K562 (cell line): ENCODE measurements around the gene CAPRIN1. TPM values are rescaled to one million over a fixed set of nuclear protein-coding genes. Genes with fewer than 3 reads are reported as not detected.

Experiments used
- ESRRA ChIP-seq: fragments of 450-650 bp; IDR thresholded peaks from 2 replicates; pipeline ENCODE4 v1.6.1; 2014; ENCODE audit warnings: low read depth, mild to moderate bottlenecking, moderate library complexity, borderline replicate concordance
- HDAC1 ChIP-seq, 2 experiments: fragments of 450-650 bp; IDR thresholded peaks; 2 replicates each; pipeline ENCODE4 v1.6.1; 2016 to 2017; ENCODE audit warnings: inconsistent platforms in 1 of 2, mild to moderate bottlenecking in 1 of 2, moderate library complexity in 1 of 2
- NRF1 ChIP-seq, 2 experiments: fragments of 450-650 bp; IDR thresholded peaks in 1 of 2; conservative IDR thresholded peaks in 1 of 2; 2 replicates each; pipeline ENCODE4 v1.6.1; 2014; ENCODE audit warnings: mild to moderate bottlenecking in 2 of 2
- RAD51 ChIP-seq: fragments of 450-650 bp; IDR thresholded peaks from 2 replicates; pipeline ENCODE4 v1.7.1; 2016; ENCODE audit warnings: low read depth, mild to moderate bottlenecking, borderline replicate concordance
- RUNX1 ChIP-seq: sonication (generic); IDR thresholded peaks from 2 replicates; pipeline ENCODE4 v1.6.1; 2016; ENCODE audit warnings: antibody characterized with exemption, low read depth
- SMAD4 ChIP-seq: fragments of 250-450 bp; sonication (Bioruptor Pico); conservative IDR thresholded peaks from 2 replicates; pipeline ENCODE4 v1.8.0; 2021; ENCODE audit warnings: inconsistent platforms, mild to moderate bottlenecking, moderate library complexity
- TAF15 ChIP-seq: fragments of 200-400 bp; formaldehyde crosslinking; IDR thresholded peaks from 2 replicates; pipeline ENCODE4 v1.6.1; 2017; ENCODE audit warnings: mild to moderate bottlenecking, low read depth, low read length, moderate library complexity
- XRCC3 ChIP-seq: fragments of 450-650 bp; IDR thresholded peaks from 2 replicates; pipeline ENCODE4 v1.6.1; 2017; ENCODE audit warnings: mild to moderate bottlenecking, moderate library complexity
- ZBED1 ChIP-seq: IDR thresholded peaks from 2 replicates; pipeline ENCODE4 v1.6.1; 2014
- ZBTB7A ChIP-seq: IDR thresholded peaks from 2 replicates; pipeline ENCODE4 v1.6.1; 2011; ENCODE audit warnings: low read depth, mild to moderate bottlenecking, low read length, moderate library complexity, borderline replicate concordance; ENCODE audit not compliant: control insufficient read depth
- ZNF12 ChIP-seq: sonication (generic); formaldehyde crosslinking; IDR thresholded peaks from 2 replicates; pipeline ENCODE4 v1.4.0; 2020; ENCODE audit warnings: mild to moderate bottlenecking, missing genetic modification reagents
- ZNF583 ChIP-seq: fragments of 250-450 bp; sonication (Bioruptor Pico); IDR thresholded peaks from 2 replicates; pipeline ENCODE4 v1.4.0; 2020
- polyA plus RNA-seq, 8 experiments: library from polyadenylated mRNA; depleted of rRNA in 4 of 8; stranded (reverse) in 5 of 8; unstranded in 3 of 8; fragments of >200 nt; fragmentation: Nextera tagmentation in 2 of 8; fragmentation: Illumina TruSeq in 1 of 8; extraction: Ambion mirVana in 2 of 8; extraction: Trizol in 1 of 8; gene quantifications; 2 replicates each; pipeline versions ENCODE4 v1.2.1 to v1.2.3, GENCODE V29; 2011 to 2014; ENCODE audit warnings: inconsistent platforms in 1 of 8, missing spikeins in 1 of 8
- total RNA-seq, 7 experiments: library from RNA; depleted of rRNA in 6 of 7; stranded (reverse); fragments of >200 nt in 6 of 7; fragmentation: Illumina TruSeq in 2 of 7; extraction: Trizol in 2 of 7; gene quantifications; 2 replicates each; pipeline versions ENCODE4 v1.2.1 to v1.2.3, GENCODE V29; 2011 to 2021; ENCODE audit warnings: low replicate concordance in 1 of 7
- TF ChIP-seq, protein P1 (sequence below): fragments of 450-650 bp; IDR thresholded peaks from 2 replicates; pipeline ENCODE4 v1.6.1; 2016
- TF ChIP-seq, protein P2 (sequence below): IDR thresholded peaks from 2 replicates; pipeline ENCODE4 v1.6.1; 2014; ENCODE audit warnings: antibody characterized with exemption
- TF ChIP-seq, protein P3 (sequence below): fragments of 200-800 bp; sonication (Bioruptor generic); IDR thresholded peaks from 2 replicates; pipeline ENCODE4 v1.6.1; 2017; ENCODE audit warnings: missing genetic modification characterization, missing compliant biosample characterization
- TF ChIP-seq, protein P4 (sequence below): fragments of 450-650 bp; formaldehyde crosslinking; IDR thresholded peaks from 2 replicates; pipeline ENCODE4 v1.4.0; 2020; ENCODE audit warnings: mild to moderate bottlenecking
- TF ChIP-seq, protein P5 (sequence below): sonication (generic); formaldehyde crosslinking; IDR thresholded peaks from 2 replicates; pipeline ENCODE4 v1.8.1; 2023; ENCODE audit warnings: missing genetic modification reagents, mild to moderate bottlenecking, borderline replicate concordance

Gene CAPRIN1
- total and polyA plus RNA-seq, 9 of the 15 experiments (the other 6 are each of a cell fraction or from before 2014, with no cell fraction given): 49.6 to 271 (median 244) TPM

DNA sequence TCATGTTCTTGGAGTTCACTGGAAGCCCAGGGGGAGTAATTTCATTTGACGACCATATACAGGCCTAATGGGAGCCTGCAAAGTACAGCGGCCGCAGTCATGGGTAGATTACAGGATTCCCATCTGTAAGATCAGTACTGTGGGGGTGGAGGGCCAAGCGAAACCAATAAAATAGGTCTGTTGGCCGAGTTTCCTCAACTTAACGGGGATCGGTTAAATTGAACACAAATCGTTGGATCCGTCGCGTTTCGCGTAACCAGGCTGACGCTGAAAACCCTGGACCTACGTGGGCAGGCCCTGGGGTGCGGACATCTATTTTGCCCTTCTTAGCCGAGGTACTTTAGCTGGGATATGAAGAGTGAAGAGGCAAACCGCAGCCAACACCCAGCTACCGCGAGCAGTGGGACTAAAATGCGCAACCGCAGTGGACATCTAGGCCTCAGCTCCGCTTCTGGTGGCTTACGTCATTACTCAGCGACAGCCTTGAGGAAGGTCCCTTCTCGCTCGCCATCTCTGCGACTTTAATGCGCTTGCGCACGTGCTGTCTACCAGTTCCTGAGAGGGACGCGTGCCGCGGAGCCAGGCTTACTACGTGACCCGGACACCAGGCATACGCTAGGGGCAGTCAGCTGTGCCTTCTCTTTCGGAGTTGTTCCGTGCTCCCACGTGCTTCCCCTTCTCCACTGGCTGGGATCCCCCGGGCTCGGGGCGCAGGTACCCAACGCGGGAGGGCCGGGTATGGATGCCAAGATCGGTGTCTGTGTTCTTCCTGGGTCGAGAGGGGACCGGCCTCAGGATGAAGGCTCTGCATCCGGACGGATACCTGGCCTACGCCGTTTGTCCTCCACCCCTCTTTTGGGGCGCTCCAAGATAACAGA, 53.8 kb downstream of the CAPRIN1 start, which contains the start of gene NAT10 (continued):
- TF ChIP-seq, protein P1, sequence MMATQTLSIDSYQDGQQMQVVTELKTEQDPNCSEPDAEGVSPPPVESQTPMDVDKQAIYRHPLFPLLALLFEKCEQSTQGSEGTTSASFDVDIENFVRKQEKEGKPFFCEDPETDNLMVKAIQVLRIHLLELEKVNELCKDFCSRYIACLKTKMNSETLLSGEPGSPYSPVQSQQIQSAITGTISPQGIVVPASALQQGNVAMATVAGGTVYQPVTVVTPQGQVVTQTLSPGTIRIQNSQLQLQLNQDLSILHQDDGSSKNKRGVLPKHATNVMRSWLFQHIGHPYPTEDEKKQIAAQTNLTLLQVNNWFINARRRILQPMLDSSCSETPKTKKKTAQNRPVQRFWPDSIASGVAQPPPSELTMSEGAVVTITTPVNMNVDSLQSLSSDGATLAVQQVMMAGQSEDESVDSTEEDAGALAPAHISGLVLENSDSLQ: peak; percentile 24; the same call in 1 of the 2 replicates
- TF ChIP-seq SMAD4 (CRISPR knock-in tag): peak; percentile 75
- no peak for TF ChIP-seq XRCC3
- TF ChIP-seq, protein P2, sequence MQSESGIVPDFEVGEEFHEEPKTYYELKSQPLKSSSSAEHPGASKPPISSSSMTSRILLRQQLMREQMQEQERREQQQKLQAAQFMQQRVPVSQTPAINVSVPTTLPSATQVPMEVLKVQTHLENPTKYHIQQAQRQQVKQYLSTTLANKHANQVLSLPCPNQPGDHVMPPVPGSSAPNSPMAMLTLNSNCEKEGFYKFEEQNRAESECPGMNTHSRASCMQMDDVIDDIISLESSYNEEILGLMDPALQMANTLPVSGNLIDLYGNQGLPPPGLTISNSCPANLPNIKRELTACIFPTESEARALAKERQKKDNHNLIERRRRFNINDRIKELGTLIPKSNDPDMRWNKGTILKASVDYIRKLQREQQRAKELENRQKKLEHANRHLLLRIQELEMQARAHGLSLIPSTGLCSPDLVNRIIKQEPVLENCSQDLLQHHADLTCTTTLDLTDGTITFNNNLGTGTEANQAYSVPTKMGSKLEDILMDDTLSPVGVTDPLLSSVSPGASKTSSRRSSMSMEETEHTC: no peak
- TF ChIP-seq ZBTB7A: peak; percentile 27; the same call in 1 of the 2 replicates
- no peak for TF ChIP-seq TAF15
- no peak for TF ChIP-seq ZNF12 (CRISPR knock-in tag)
- TF ChIP-seq, protein P3, sequence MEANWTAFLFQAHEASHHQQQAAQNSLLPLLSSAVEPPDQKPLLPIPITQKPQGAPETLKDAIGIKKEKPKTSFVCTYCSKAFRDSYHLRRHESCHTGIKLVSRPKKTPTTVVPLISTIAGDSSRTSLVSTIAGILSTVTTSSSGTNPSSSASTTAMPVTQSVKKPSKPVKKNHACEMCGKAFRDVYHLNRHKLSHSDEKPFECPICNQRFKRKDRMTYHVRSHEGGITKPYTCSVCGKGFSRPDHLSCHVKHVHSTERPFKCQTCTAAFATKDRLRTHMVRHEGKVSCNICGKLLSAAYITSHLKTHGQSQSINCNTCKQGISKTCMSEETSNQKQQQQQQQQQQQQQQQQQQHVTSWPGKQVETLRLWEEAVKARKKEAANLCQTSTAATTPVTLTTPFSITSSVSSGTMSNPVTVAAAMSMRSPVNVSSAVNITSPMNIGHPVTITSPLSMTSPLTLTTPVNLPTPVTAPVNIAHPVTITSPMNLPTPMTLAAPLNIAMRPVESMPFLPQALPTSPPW: peak; percentile 11; the same call in 1 of the 2 replicates
- TF ChIP-seq, protein P4, sequence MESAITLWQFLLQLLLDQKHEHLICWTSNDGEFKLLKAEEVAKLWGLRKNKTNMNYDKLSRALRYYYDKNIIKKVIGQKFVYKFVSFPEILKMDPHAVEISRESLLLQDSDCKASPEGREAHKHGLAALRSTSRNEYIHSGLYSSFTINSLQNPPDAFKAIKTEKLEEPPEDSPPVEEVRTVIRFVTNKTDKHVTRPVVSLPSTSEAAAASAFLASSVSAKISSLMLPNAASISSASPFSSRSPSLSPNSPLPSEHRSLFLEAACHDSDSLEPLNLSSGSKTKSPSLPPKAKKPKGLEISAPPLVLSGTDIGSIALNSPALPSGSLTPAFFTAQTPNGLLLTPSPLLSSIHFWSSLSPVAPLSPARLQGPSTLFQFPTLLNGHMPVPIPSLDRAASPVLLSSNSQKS (CRISPR knock-in tag): 0 out of 2 replicates have a peak, but pooled peaks have one; percentile 76
- TF ChIP-seq, protein P5, sequence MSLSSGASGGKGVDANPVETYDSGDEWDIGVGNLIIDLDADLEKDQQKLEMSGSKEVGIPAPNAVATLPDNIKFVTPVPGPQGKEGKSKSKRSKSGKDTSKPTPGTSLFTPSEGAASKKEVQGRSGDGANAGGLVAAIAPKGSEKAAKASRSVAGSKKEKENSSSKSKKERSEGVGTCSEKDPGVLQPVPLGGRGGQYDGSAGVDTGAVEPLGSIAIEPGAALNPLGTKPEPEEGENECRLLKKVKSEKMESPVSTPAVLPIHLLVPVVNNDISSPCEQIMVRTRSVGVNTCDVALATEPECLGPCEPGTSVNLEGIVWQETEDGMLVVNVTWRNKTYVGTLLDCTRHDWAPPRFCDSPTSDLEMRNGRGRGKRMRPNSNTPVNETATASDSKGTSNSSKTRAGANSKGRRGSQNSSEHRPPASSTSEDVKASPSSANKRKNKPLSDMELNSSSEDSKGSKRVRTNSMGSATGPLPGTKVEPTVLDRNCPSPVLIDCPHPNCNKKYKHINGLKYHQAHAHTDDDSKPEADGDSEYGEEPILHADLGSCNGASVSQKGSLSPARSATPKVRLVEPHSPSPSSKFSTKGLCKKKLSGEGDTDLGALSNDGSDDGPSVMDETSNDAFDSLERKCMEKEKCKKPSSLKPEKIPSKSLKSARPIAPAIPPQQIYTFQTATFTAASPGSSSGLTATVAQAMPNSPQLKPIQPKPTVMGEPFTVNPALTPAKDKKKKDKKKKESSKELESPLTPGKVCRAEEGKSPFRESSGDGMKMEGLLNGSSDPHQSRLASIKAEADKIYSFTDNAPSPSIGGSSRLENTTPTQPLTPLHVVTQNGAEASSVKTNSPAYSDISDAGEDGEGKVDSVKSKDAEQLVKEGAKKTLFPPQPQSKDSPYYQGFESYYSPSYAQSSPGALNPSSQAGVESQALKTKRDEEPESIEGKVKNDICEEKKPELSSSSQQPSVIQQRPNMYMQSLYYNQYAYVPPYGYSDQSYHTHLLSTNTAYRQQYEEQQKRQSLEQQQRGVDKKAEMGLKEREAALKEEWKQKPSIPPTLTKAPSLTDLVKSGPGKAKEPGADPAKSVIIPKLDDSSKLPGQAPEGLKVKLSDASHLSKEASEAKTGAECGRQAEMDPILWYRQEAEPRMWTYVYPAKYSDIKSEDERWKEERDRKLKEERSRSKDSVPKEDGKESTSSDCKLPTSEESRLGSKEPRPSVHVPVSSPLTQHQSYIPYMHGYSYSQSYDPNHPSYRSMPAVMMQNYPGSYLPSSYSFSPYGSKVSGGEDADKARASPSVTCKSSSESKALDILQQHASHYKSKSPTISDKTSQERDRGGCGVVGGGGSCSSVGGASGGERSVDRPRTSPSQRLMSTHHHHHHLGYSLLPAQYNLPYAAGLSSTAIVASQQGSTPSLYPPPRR (CRISPR knock-in tag): peak; percentile 61; the same call in 1 of the 2 replicates
- TF ChIP-seq RUNX1: peak; percentile 61
- TF ChIP-seq ZNF583: 0 out of 2 replicates have a peak, but pooled peaks have one; percentile 68
- peak; percentile 83 to 100; a peak in 3 of 4 replicates for TF ChIP-seq HDAC1 (IDR thresholded peaks at IDR 0.05)
- TF ChIP-seq ZBED1: peak; percentile 89
- TF ChIP-seq RAD51: peak; percentile 41; the same call in 1 of the 2 replicates
- TF ChIP-seq ESRRA: peak; percentile 96
- peak; percentile 96 to 97 for TF ChIP-seq NRF1 (conservative IDR thresholded peaks at IDR 0.05 in 1 of 2, IDR thresholded peaks at IDR 0.05 in 1 of 2)
